HCT116 (cell line): ENCODE results near the gene F10. TPM values are rescaled to one million over a fixed set of nuclear protein-coding genes. Genes with fewer than 3 reads are reported as not detected.

Source experiments
- ATAC-seq: fragments of 200-7000 bp; cut with Tn5 transposase; 2 replicates; pipeline ENCODE4 v1.9.1; 2020; ENCODE audit warnings: mild to moderate bottlenecking, moderate library complexity
- BruUV-seq: library from RNA; stranded (reverse); fragments of 400-500 nt; replicated peaks from 2 replicates; lab custom pipeline; 2021; lab: Mats Ljungman, UMichigan
- CTCF ChIA-PET: fragments of 300-600 bp; sonication (Branson Sonifier 250); formaldehyde crosslinking; loops from one replicate; lab custom pipeline; 2021; ENCODE audit warnings: antibody characterized with exemption; lab: Charles Lee
- POLR2A ChIA-PET: fragments of 300-600, 350-600 bp; sonication (Branson Sonifier 250); formaldehyde crosslinking; loops from one replicate; lab custom pipeline; 2021; ENCODE audit warnings: antibody characterized with exemption; lab: Charles Lee
- RAD21 ChIA-PET, 2 experiments: fragments of 300-600 bp; sonication (Branson Sonifier 250); formaldehyde crosslinking; loops; one replicate each; lab custom pipeline; 2023; ENCODE audit warnings: low total read pairs in 2 of 2; ENCODE audit not compliant: uncharacterized antibody in 2 of 2, unreplicated experiment in 2 of 2, low non-redundant PET in 1 of 2; lab: Charles Lee
- DNase-seq: peaks from one replicate; pipeline ENCODE4 v3.0.0-alpha.2; 2010; ENCODE audit warnings: low read depth, low spot score
- H2AFZ ChIP-seq: fragments of 200-600 bp; shearing (Covaris generic), sonication (generic); 2 replicates; pipeline ENCODE4 v1.6.1; 2017; ENCODE audit warnings: low read depth, mixed run types, mixed read lengths, antibody characterized with exemption, low read length; ENCODE audit not compliant: poor library complexity, severe bottlenecking
- H3K27ac ChIP-seq: 2 replicates; pipeline ENCODE4 v1.5.1; 2012; ENCODE audit warnings: low read depth, low read length
- H3K27me3 ChIP-seq: fragments of 200-600 bp; sonication (generic); 2 replicates; pipeline ENCODE4 v1.6.1; 2016; ENCODE audit warnings: mixed run types, low read length, mixed read lengths; ENCODE audit not compliant: insufficient read depth
- H3K36me3 ChIP-seq, 2 experiments: fragments of 200-500 bp in 1 of 2; fragments of 200-600 bp in 1 of 2; sonication (Bioruptor generic) in 1 of 2; sonication (generic) in 1 of 2; 2 replicates each; pipeline versions ENCODE4 v1.5.1 to v1.6.1; 2014 to 2016; ENCODE audit warnings: low read length in 2 of 2, inconsistent platforms in 1 of 2, mixed read lengths in 1 of 2, mixed run types in 1 of 2; ENCODE audit not compliant: insufficient read depth in 2 of 2, control insufficient read depth in 1 of 2
- H3K4me1 ChIP-seq, 2 experiments: fragments of 200-600 bp in 1 of 2; sonication (generic) in 1 of 2; 2 replicates each; pipeline versions ENCODE4 v1.5.1 to v1.6.1; 2012 to 2017; ENCODE audit warnings: low read length in 2 of 2, inconsistent platforms in 1 of 2, mild to moderate bottlenecking in 1 of 2, mixed read lengths in 1 of 2, mixed run types in 1 of 2, moderate library complexity in 1 of 2; ENCODE audit not compliant: insufficient read depth in 2 of 2, control insufficient read depth in 1 of 2
- H3K4me2 ChIP-seq: fragments of 200-600 bp; sonication (generic); 2 replicates; pipeline ENCODE4 v1.6.1; 2017; ENCODE audit warnings: mixed run types, low read length, mixed read lengths
- H3K4me3 ChIP-seq, 2 experiments: fragments of 200-600 bp in 1 of 2; sonication (generic) in 1 of 2; replicated peaks in 1 of 2; 2 replicates each; pipeline ENCODE4 v1.5.1; 2011 to 2016; ENCODE audit warnings: low read length in 2 of 2, control low read depth in 1 of 2, low read depth in 1 of 2, mild to moderate bottlenecking in 1 of 2, mixed read lengths in 1 of 2, mixed run types in 1 of 2
- H3K79me2 ChIP-seq: fragments of 200-600 bp; sonication (generic); 2 replicates; pipeline ENCODE4 v1.6.1; 2017; ENCODE audit warnings: mild to moderate bottlenecking, mixed run types, low read length, moderate library complexity, mixed read lengths; ENCODE audit not compliant: insufficient read depth
- H3K9ac ChIP-seq: fragments of 200-600 bp; sonication (generic); 2 replicates; pipeline ENCODE4 v1.6.1; 2016; ENCODE audit warnings: low read length, mixed read lengths
- H3K9me2 ChIP-seq: fragments of 200-600 bp; sonication (generic), shearing (Covaris generic); 2 replicates; pipeline ENCODE4 v1.6.1; 2017; ENCODE audit warnings: mixed run types, mild to moderate bottlenecking, moderate library complexity; ENCODE audit not compliant: insufficient read depth
- H3K9me3 ChIP-seq, 2 experiments: fragments of 200-500 bp in 1 of 2; fragments of 200-600 bp in 1 of 2; sonication (Bioruptor generic) in 1 of 2; sonication (generic) in 1 of 2; 2 replicates each; pipeline ENCODE4 v1.6.1; 2014 to 2017; ENCODE audit warnings: low read length in 2 of 2, mixed read lengths in 2 of 2, inconsistent platforms in 1 of 2, low read depth in 1 of 2, mild to moderate bottlenecking in 1 of 2, mixed run types in 1 of 2, moderate library complexity in 1 of 2; ENCODE audit not compliant: control insufficient read depth in 1 of 2, insufficient read depth in 1 of 2
- H4K20me1 ChIP-seq: fragments of 200-600 bp; sonication (generic), shearing (Covaris generic); 2 replicates; pipeline ENCODE4 v1.6.1; 2017; ENCODE audit warnings: mixed run types, mild to moderate bottlenecking, moderate library complexity; ENCODE audit not compliant: insufficient read depth
- ATF3 ChIP-seq: IDR thresholded peaks from 2 replicates; pipeline ENCODE4 v1.6.1; 2012
- CBX3 ChIP-seq: IDR thresholded peaks from 2 replicates; pipeline ENCODE4 v1.6.1; 2012; ENCODE audit warnings: low read depth
- CEBPB ChIP-seq: IDR thresholded peaks from 2 replicates; pipeline ENCODE4 v1.6.1; 2012; ENCODE audit warnings: low read depth
- CTCF ChIP-seq, 3 experiments: fragments of 200-600 bp in 1 of 3; sonication (generic) in 1 of 3; IDR thresholded peaks in 2 of 3; conservative IDR thresholded peaks in 1 of 3; 2 replicates each; pipeline ENCODE4 v1.5.1; 2012 to 2017; ENCODE audit warnings: low read depth in 2 of 3, low read length in 2 of 3, antibody characterized with exemption in 1 of 3, borderline replicate concordance in 1 of 3, control low read depth in 1 of 3, mild to moderate bottlenecking in 1 of 3, mixed read lengths in 1 of 3, mixed run types in 1 of 3, moderate library complexity in 1 of 3; ENCODE audit not compliant: insufficient read depth in 1 of 3
- EGR1 ChIP-seq: IDR thresholded peaks from 2 replicates; pipeline ENCODE4 v1.6.1; 2012; ENCODE audit warnings: low read depth
- EZH2phosphoT487 ChIP-seq: fragments of 200-600 bp; IDR thresholded peaks from 2 replicates; pipeline ENCODE4 v1.6.1; 2018; ENCODE audit warnings: antibody characterized with exemption, borderline replicate concordance
- POLR2A ChIP-seq: IDR thresholded peaks from 2 replicates; pipeline ENCODE4 v1.7.0; 2011; ENCODE audit warnings: borderline replicate concordance; ENCODE audit not compliant: insufficient read depth, insufficient read length; ENCODE audit errors: extremely low read depth
- RAD21 ChIP-seq: IDR thresholded peaks from 2 replicates; pipeline ENCODE4 v1.6.1; 2012; ENCODE audit warnings: low read depth, mild to moderate bottlenecking
- REST ChIP-seq: IDR thresholded peaks from 2 replicates; pipeline ENCODE4 v1.6.1; 2012; ENCODE audit warnings: low read depth
- SIN3A ChIP-seq: IDR thresholded peaks from 2 replicates; pipeline ENCODE4 v1.6.1; 2012; ENCODE audit warnings: low read depth
- SP1 ChIP-seq: IDR thresholded peaks from 2 replicates; pipeline ENCODE4 v1.6.1; 2012; ENCODE audit warnings: low read depth
- TCF7L2 ChIP-seq: IDR thresholded peaks from 2 replicates; pipeline ENCODE4 v1.7.0; 2011; ENCODE audit warnings: borderline replicate concordance, inconsistent platforms; ENCODE audit not compliant: insufficient read depth, insufficient read length; ENCODE audit errors: extremely low read depth
- ZNF274 ChIP-seq: fragments of 200-500 bp; sonication (Bioruptor generic); IDR thresholded peaks from 2 replicates; pipeline ENCODE4 v1.6.1; 2014; ENCODE audit warnings: mild to moderate bottlenecking, low read depth, low read length, inconsistent platforms
- intact Hi-C: fragments of 100-400 bp; cut with micrococcal nuclease; formaldehyde crosslinking; loops from 2 replicates; pipeline ENCODE4 v1.10.0; 2022
- total RNA-seq: library from RNA; stranded (reverse); gene quantifications from one replicate; pipeline ENCODE4 v1.2.1, GENCODE V29; 2021; ENCODE audit not compliant: unreplicated experiment

The F10 gene
- total RNA-seq, 1 experiment from 2014 or later = 4.0 TPM

- CTCF ChIA-PET = no interaction called here
- no peak overlapping the region for H3K4me3 ChIP-seq
- H3K27ac ChIP-seq = no peak overlapping the region
- H3K9me3 ChIP-seq = no peaks in the 10 kb centered on the region
- intact Hi-C loops = no loop called here
- no peaks in the 10 kb centered on the region for H4K20me1 ChIP-seq
- no peak overlapping the region for H3K9ac ChIP-seq
- H3K79me2 ChIP-seq = no peaks in the 10 kb centered on the region
- RAD21 ChIA-PET = no interaction called here
- H3K4me1 ChIP-seq = no peaks in the 10 kb centered on the region
- no peaks in the 10 kb centered on the region for H3K36me3 ChIP-seq
- H2AFZ ChIP-seq = no peak overlapping the region
- no peaks in the 10 kb centered on the region for H3K27me3 ChIP-seq
- no peak for ATAC-seq
- H3K9me2 ChIP-seq = no peaks in the 10 kb centered on the region
- POLR2A ChIA-PET = no interaction called here
- H3K4me2 ChIP-seq = no peak overlapping the region
- BruUV-seq = no TSS peak
- DNase-seq = no peak
- TF ChIP-seq CEBPB (no peak), ZNF274 (no peak), CTCF (IDR thresholded peaks at IDR 0.05 in 2 of 3, conservative IDR thresholded peaks at IDR 0.05 in 1 of 3; ENCODE audit: borderline replicate concordance in 1 of 3, insufficient read depth in 1 of 3, low read depth in 2 of 3, low read length in 2 of 3) (no peak), SP1 (no peak), TCF7L2 (no peak), EZH2phosphoT487 (no peak), EGR1 (no peak), REST (no peak), POLR2A (no peak), CBX3 (no peak), ATF3 (no peak), RAD21 (no peak), SIN3A (no peak)
- TF ChIP-seq, all 23 proteins: peak for 0
Observed at GRCh38 chr13:113141601-113141970, 19.0 kb downstream of the F10 start.
